ENCODE data around the gene HIKESHI. TPM values are rescaled to one million over a fixed set of nuclear protein-coding genes. Genes with fewer than 3 reads are reported as not detected.
A peak's percentile ranks its signal among the peaks of the same experiment; 100 is the strongest.

HIKESHI gene
- polyA plus RNA-seq, 2 donors, result 21.7 to 34.5 TPM

DNA sequence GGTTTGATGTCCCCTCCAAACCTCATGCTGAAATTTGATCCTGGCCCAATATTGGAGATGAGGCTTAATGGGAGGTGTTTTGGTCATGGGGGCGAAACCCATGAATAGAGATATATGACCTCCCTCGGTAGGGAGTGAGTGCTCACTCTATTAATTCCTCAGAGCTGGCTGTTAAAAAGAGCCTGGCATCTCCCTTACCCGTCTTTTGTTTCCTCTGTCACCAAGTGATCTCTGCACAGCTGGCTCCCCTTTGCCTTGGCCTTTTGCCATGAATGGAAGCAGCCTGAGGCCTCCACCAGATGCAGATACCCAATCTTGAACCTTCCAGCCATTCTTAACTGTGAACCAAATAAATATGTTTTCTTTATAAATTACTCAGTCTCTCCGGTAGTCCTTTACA, 68.1 kb downstream of the HIKESHI start:
- no peak overlapping the region for H3K4me3 ChIP-seq (ENCODE audit: low read depth in 1 of 2, low read length in 2 of 2)
- H3K9me3 ChIP-seq (ENCODE audit: control insufficient read depth in 2 of 2, insufficient read depth in 1 of 2, low read depth in 1 of 2, low read length in 1 of 2), result peaks cover 0 to 2% of the 10 kb centered on the region in 2 donors
- H3K4me1 ChIP-seq (ENCODE audit: control insufficient read depth in 2 of 2, insufficient read depth in 2 of 2, low read length in 1 of 2), result peaks cover 0 to 9% of the 10 kb centered on the region in 2 donors
- 81 to 85% methylated on average over 4 of the region's 4 CpGs for WGBS, 2 donors
- no peaks in the 10 kb centered on the region for H3K36me3 ChIP-seq (ENCODE audit: control insufficient read depth in 2 of 2, insufficient read depth in 2 of 2, low read length in 1 of 2)
- H3K27ac ChIP-seq (ENCODE audit: low read depth in 2 of 2, low read length in 1 of 2), result no peak overlapping the region
- no peaks in the 10 kb centered on the region for H3K27me3 ChIP-seq (ENCODE audit: control insufficient read depth in 1 of 2, insufficient read depth in 2 of 2, low read length in 2 of 2)

DNA sequence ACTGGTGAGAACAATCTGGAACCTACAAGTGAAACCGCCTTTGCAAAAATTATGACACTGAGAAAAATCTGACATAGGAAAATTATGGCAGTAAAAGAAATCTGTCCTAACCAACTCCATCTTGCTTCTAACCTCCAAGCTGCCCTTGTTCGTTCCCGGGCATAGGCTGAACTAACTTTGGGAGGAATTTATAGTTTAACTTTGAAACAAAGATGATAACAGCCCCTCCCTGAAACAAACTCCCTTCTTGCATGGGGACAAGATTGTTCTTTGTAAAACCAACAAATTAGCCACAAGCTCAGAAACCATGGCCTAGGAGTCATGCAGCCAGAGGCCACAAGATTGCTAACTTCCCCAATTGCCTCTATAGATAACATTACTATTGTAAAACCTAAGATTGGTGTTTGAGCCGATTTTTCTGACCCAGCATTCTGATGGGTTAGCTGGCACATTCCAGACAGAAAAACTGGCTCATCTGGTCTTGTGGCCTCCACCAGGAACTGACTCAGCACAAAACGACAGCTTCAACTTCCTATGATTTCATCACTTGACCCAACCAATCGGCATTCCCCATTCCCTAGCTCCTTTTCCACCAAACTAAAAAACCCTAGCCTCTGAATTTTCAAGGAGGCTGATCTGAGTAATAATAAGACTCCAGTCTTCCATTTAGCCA, 69.0 kb downstream of the HIKESHI start:
- Histone ChIP-seq H3K9me3 (ENCODE audit: control insufficient read depth in 2 of 2, insufficient read depth in 1 of 2, low read depth in 1 of 2, low read length in 1 of 2) (peaks cover 0 to 2% of the 10 kb centered on the region in 2 donors), H3K27ac (ENCODE audit: low read depth in 2 of 2, low read length in 1 of 2) (peak overlapping the region in 1 of 2 donors; percentile 42), H3K36me3 (ENCODE audit: control insufficient read depth in 2 of 2, insufficient read depth in 2 of 2, low read length in 1 of 2) (no peaks in the 10 kb centered on the region), H3K4me3 (ENCODE audit: low read depth in 1 of 2, low read length in 2 of 2) (no peak overlapping the region), H3K27me3 (ENCODE audit: control insufficient read depth in 1 of 2, insufficient read depth in 2 of 2, low read length in 2 of 2) (no peaks in the 10 kb centered on the region), H3K4me1 (ENCODE audit: control insufficient read depth in 2 of 2, insufficient read depth in 2 of 2, low read length in 1 of 2) (peaks cover 0 to 9% of the 10 kb centered on the region in 2 donors)
- 63 to 66% methylated on average over 6 of the region's 6 CpGs for WGBS, 2 donors

DNA sequence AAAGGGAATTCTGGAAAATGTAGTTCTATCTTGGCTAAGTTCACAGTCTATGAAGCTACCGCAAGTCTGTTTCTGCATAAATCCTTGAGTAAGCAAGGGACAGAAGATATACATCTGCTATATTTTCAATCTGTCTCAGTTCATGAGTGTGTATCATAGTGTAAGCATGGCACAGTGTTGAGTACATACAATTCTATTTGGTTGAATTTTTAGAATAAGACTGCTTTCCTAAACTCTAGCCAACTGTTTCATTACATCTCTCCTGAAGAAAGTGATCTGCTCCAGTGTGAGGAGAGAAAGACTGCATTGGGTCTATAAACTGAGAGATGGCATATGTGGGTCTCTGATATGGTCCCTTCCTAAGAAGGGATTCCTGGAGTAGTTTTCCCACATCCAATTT, 70.0 kb downstream of the HIKESHI start:
- WGBS, 2 donors, result 94% methylated on average over 1 of the region's 1 CpG
- Histone ChIP-seq H3K4me3 (ENCODE audit: low read depth in 1 of 2, low read length in 2 of 2) (no peak overlapping the region), H3K27me3 (ENCODE audit: control insufficient read depth in 1 of 2, insufficient read depth in 2 of 2, low read length in 2 of 2) (no peaks in the 10 kb centered on the region), H3K9me3 (ENCODE audit: control insufficient read depth in 2 of 2, insufficient read depth in 1 of 2, low read depth in 1 of 2, low read length in 1 of 2) (peaks cover 0 to 2% of the 10 kb centered on the region in 2 donors), H3K4me1 (ENCODE audit: control insufficient read depth in 2 of 2, insufficient read depth in 2 of 2, low read length in 1 of 2) (peaks cover 0 to 9% of the 10 kb centered on the region in 2 donors), H3K36me3 (ENCODE audit: control insufficient read depth in 2 of 2, insufficient read depth in 2 of 2, low read length in 1 of 2) (no peaks in the 10 kb centered on the region), H3K27ac (ENCODE audit: low read depth in 2 of 2, low read length in 1 of 2) (no peak overlapping the region)

DNA sequence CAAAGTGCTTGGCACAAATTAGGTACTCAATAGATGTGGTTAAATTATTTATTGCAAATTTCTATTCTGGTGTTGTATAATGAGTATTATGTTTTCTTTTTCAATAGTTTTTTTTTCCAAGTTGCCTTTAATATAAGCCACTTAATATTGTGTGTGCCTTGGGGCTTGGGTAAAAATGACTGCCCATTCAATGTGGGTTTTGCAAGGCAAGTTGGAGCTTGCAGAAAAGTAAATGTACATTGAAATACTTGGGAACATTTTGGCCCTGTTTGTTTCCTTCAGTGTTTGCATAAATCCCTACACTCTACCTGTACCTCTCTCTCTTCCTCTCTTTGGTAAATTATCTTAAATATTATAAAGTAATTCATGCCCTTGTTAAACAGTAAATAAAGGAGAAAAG, 70.5 kb downstream of the HIKESHI start:
- Histone ChIP-seq H3K4me3 (ENCODE audit: low read depth in 1 of 2, low read length in 2 of 2) (no peak overlapping the region), H3K36me3 (ENCODE audit: control insufficient read depth in 2 of 2, insufficient read depth in 2 of 2, low read length in 1 of 2) (no peaks in the 10 kb centered on the region), H3K27me3 (ENCODE audit: control insufficient read depth in 1 of 2, insufficient read depth in 2 of 2, low read length in 2 of 2) (no peaks in the 10 kb centered on the region), H3K27ac (ENCODE audit: low read depth in 2 of 2, low read length in 1 of 2) (no peak overlapping the region), H3K4me1 (ENCODE audit: control insufficient read depth in 2 of 2, insufficient read depth in 2 of 2, low read length in 1 of 2) (peaks cover 0 to 9% of the 10 kb centered on the region in 2 donors), H3K9me3 (ENCODE audit: control insufficient read depth in 2 of 2, insufficient read depth in 1 of 2, low read depth in 1 of 2, low read length in 1 of 2) (peaks cover 0 to 2% of the 10 kb centered on the region in 2 donors)

DNA sequence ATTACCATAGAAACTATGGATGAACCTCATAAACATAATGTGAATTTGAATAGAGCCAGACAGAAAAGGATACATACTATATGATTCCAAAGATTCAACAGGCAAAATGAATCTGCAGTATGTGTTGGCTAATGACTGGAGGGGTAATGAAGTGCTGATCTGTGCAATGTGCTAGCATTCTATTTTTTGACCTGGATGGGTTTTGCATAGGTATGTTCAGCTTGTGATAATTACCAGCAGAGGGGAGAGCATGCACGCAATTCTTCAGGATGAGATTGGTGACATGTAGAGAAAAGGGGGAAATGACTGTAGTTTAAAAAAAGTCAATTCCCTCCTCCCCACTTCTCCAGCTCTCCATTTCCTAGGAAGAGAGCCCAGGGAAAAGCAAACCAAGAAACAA, 72.0 kb downstream of the HIKESHI start:
- Histone ChIP-seq H3K4me3 (ENCODE audit: low read depth in 1 of 2, low read length in 2 of 2) (no peak overlapping the region), H3K9me3 (ENCODE audit: control insufficient read depth in 2 of 2, insufficient read depth in 1 of 2, low read depth in 1 of 2, low read length in 1 of 2) (peaks cover 0 to 2% of the 10 kb centered on the region in 2 donors)
- 53 to 78% methylated on average over 1 of the region's 1 CpG for WGBS, 2 donors

DNA sequence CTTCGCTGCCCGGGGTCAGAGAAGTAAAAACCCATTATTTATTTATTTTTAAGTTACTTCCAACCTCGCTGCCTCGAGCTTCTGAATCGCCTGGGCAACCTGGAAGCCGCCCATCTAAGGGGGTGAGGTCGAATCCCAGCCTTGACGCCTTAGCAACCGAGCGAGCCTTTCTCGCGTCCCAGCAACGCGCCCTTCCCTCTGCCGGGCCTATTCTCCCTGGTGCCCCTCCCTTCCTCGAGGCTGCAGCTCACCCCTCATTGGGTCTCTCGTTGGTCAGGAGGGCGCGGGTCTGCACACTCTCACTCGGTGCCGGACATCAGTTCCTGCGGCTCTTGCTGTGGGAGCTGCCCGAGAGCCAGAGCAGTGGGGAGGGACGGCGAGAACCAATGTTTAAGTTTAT, 72.5 kb downstream of the HIKESHI start, which contains the start of gene CCDC81:
Gene CCDC81, plus strand, starts transcription at position 302 of the 400 bp plus-strand sequence. CDS start 277 bp downstream, outside the sequence.
- H3K27ac ChIP-seq (ENCODE audit: low read depth in 2 of 2, low read length in 1 of 2), result no peak within 1 kb of the TSS
- H3K36me3 ChIP-seq (ENCODE audit: control insufficient read depth in 2 of 2, insufficient read depth in 2 of 2, low read length in 1 of 2), result no peaks in the 10 kb centered on the region
- H3K9me3 ChIP-seq (ENCODE audit: control insufficient read depth in 2 of 2, insufficient read depth in 1 of 2, low read depth in 1 of 2, low read length in 1 of 2), result peaks cover 0 to 2% of the 10 kb centered on the region in 2 donors
- peaks cover 0 to 9% of the 10 kb centered on the region in 2 donors for H3K4me1 ChIP-seq (ENCODE audit: control insufficient read depth in 2 of 2, insufficient read depth in 2 of 2, low read length in 1 of 2)
- 16 to 31% methylated on average over 25 of the region's 25 CpGs for WGBS, 2 donors
- H3K4me3 ChIP-seq (ENCODE audit: low read depth in 1 of 2, low read length in 2 of 2), result no peak within 1 kb of the TSS
- H3K27me3 ChIP-seq (ENCODE audit: control insufficient read depth in 1 of 2, insufficient read depth in 2 of 2, low read length in 2 of 2), result no peaks in the 10 kb centered on the region

More for the DNA sequence above, 72.0 kb downstream of the HIKESHI start:
- H3K4me1 ChIP-seq (ENCODE audit: control insufficient read depth in 2 of 2, insufficient read depth in 2 of 2, low read length in 1 of 2), result peaks cover 0 to 9% of the 10 kb centered on the region in 2 donors
- H3K27ac ChIP-seq (ENCODE audit: low read depth in 2 of 2, low read length in 1 of 2), result no peak overlapping the region
- no peaks in the 10 kb centered on the region for H3K36me3 ChIP-seq (ENCODE audit: control insufficient read depth in 2 of 2, insufficient read depth in 2 of 2, low read length in 1 of 2)
- no peaks in the 10 kb centered on the region for H3K27me3 ChIP-seq (ENCODE audit: control insufficient read depth in 1 of 2, insufficient read depth in 2 of 2, low read length in 2 of 2)

DNA sequence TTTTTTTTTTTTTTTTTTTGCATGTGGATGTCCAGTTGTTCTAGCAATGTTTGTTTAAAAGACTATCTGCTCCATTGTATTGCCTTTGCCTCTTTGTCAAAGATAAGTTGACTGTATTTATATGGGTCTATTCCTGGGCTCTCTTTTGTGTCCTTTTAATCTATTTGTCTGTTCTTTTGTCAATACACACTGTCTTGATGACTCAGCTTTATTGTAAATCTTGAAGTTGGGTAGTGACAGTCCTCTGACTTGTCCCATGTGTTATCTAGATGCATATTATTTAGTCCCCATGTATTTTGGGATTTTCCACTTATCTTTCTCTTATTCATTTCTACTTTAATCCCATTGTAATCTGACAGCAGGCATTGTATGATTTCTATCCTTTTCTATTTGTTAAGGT, 75.9 kb downstream of the HIKESHI start:
- Histone ChIP-seq H3K4me3 (ENCODE audit: low read depth in 1 of 2, low read length in 2 of 2) (no peak overlapping the region), H3K27me3 (ENCODE audit: control insufficient read depth in 1 of 2, insufficient read depth in 2 of 2, low read length in 2 of 2) (no peaks in the 10 kb centered on the region), H3K4me1 (ENCODE audit: control insufficient read depth in 2 of 2, insufficient read depth in 2 of 2, low read length in 1 of 2) (peaks cover 0 to 2% of the 10 kb centered on the region in 2 donors), H3K27ac (ENCODE audit: low read depth in 2 of 2, low read length in 1 of 2) (no peak overlapping the region), H3K9me3 (ENCODE audit: control insufficient read depth in 2 of 2, insufficient read depth in 1 of 2, low read depth in 1 of 2, low read length in 1 of 2) (peaks cover 0 to 2% of the 10 kb centered on the region in 2 donors), H3K36me3 (ENCODE audit: control insufficient read depth in 2 of 2, insufficient read depth in 2 of 2, low read length in 1 of 2) (no peaks in the 10 kb centered on the region)

DNA sequence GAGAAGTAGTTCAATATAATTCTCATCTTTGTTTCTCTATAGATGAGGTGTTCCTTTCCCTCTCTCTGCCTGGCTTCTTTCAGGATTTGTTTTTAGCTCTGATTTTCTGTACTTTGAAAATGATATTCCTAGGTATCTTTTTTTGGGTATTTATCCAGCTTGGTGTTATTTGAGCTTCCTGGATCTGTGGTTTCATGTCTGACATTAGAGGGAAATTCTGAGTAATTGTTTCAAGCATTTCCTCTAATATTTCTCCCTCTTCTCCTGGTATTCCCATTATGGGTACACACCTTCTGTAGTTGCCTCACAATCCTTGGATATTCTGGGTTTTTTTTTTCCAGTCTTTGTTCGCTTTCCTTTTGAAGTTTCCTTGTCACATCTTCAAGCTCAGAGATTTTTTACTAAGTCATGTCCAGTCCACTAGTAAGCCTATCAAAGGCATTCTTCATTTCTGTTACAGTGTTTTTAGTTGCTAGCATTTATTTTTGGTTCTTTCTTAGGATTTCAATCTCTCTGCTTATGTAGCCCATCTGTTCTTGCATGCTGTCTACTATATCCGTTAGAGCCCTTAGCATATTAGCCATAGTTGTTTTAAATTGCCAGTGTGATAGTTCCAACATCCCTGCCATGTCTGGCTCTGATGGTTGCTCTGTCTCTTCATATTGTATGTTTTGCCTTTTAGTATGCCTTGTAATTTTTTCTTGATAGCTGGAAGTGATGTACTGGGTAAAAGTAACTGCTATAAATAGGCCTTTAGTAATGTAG, 78.4 kb downstream of the HIKESHI start:
- H3K4me3 ChIP-seq (ENCODE audit: low read depth in 1 of 2, low read length in 2 of 2), result no peak overlapping the region

DNA sequence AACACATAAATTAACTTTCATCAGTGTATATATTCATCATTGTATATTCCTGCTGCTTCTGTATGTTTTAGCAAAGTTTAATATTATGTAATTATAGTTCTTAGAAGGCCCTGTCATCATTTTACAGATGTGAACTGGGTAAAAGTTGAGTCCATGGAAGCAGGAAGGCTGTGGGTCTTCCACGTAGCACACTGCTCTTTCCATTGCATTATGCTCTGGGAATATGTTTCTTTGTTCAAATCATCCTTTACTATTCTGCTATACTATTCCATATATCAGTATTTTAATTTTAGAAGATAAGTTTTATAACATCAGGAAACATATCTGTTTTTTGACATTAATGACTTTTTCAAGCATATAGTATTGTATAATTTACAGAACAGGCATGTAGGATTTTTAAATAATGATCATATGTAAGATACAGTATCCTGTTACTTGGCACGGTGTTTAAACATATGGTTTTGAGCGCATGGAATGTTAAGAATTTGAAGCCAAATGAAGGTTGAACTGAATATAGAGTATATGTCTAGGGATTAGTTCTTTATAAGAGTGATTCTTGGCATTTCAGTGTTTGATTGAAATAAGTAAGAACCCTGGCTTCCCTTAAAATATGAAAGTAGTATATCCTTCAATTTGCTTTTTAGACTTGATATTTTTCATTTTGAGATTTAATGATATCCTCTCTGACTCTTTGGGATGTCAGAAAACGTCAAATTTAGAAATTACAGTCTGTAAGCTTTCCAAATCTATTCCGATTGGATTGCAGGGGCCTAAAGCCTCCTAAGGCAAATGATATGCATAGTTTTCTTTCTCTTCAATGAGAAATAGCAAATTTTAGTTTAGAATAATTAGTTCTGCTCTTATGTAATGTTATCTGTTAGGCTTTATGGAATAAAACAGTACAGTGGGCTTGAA, 81.3 kb downstream of the HIKESHI start:
- H3K4me3 ChIP-seq (ENCODE audit: low read depth in 1 of 2, low read length in 2 of 2), result no peak overlapping the region
- no peak overlapping the region for H3K27ac ChIP-seq (ENCODE audit: low read depth in 2 of 2, low read length in 1 of 2)
- H3K4me1 ChIP-seq (ENCODE audit: control insufficient read depth in 2 of 2, insufficient read depth in 2 of 2, low read length in 1 of 2), result no peaks in the 10 kb centered on the region
- H3K9me3 ChIP-seq (ENCODE audit: control insufficient read depth in 2 of 2, insufficient read depth in 1 of 2, low read depth in 1 of 2, low read length in 1 of 2), result no peaks in the 10 kb centered on the region
- WGBS, 2 donors, result 81 to 83% methylated on average over 5 of the region's 5 CpGs
- no peaks in the 10 kb centered on the region for H3K27me3 ChIP-seq (ENCODE audit: control insufficient read depth in 1 of 2, insufficient read depth in 2 of 2, low read length in 2 of 2)
- H3K36me3 ChIP-seq (ENCODE audit: control insufficient read depth in 2 of 2, insufficient read depth in 2 of 2, low read length in 1 of 2), result no peaks in the 10 kb centered on the region

More for the DNA sequence above, 78.4 kb downstream of the HIKESHI start:
- H3K27me3 ChIP-seq (ENCODE audit: control insufficient read depth in 1 of 2, insufficient read depth in 2 of 2, low read length in 2 of 2), result no peaks in the 10 kb centered on the region
- WGBS, 2 donors, result 92 to 96% methylated on average over 2 of the region's 2 CpGs
- H3K9me3 ChIP-seq (ENCODE audit: control insufficient read depth in 2 of 2, insufficient read depth in 1 of 2, low read depth in 1 of 2, low read length in 1 of 2), result no peaks in the 10 kb centered on the region
- H3K4me1 ChIP-seq (ENCODE audit: control insufficient read depth in 2 of 2, insufficient read depth in 2 of 2, low read length in 1 of 2), result no peaks in the 10 kb centered on the region
- H3K36me3 ChIP-seq (ENCODE audit: control insufficient read depth in 2 of 2, insufficient read depth in 2 of 2, low read length in 1 of 2), result no peaks in the 10 kb centered on the region
- H3K27ac ChIP-seq (ENCODE audit: low read depth in 2 of 2, low read length in 1 of 2), result no peak overlapping the region
